Cerebellar cortex (tissue), 1 donor: ENCODE data around the gene PLEKHF1.
A peak's percentile ranks its signal among the peaks of the same experiment; 100 is the strongest.
"Not testable (repeated sequence)": the region's sequence is repeated elsewhere in the genome, so short reads cannot be mapped to it uniquely, and the experiment has no call there.

ENCODE experiments used
- DNase-seq: peaks from one replicate; pipeline ENCODE4 v3.0.0-alpha.2; 2015; ENCODE audit warnings: low spot score

The PLEKHF1 gene

DNA sequence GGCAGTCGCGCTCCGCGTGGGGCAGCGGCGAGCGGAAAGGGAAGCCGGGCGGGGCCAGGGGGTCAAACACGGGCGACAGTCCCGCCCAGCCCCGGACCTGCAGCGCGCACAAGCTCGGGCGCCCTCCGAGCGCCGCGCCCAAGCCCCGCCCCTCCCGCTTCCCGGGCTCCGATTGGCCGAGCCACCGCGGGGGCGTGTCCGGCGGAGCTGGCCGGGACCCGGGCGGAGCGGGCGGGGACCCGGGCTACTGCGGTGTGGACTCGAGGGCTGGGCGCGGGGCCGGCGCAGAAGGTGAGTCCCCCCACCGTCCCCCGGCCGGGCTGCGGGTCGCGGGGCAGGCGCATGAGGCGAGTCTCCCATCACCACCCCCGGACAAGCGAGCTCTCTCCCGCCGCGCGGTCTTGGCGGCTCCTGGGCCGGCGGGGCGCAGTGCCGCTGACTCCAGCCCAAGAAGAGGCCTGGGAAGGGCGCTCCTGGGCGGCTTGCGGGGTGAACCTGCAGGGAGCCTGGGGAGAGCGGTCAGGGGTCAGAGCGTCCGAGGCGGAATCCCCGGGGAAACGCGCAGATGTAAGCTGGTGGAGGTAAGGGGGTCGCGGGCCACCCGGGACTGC, at the start of gene PLEKHF1:
Gene PLEKHF1, plus strand, starts transcription at position 247 of the 611 bp plus-strand sequence. CDS start 8,379 bp downstream, outside the sequence.
- DNase-seq: peak; percentile 81

GRCh38 chr19:29615891-29616425, 49.3 kb upstream of the PLEKHF1 start:
- no peak for DNase-seq

GRCh38 chr19:29616541-29616940, 48.7 kb upstream of the PLEKHF1 start:
- no peak for DNase-seq

- no peak for DNase-seq
Measured at GRCh38 chr19:29617366-29618266, 47.6 kb upstream of the PLEKHF1 start.

DNA sequence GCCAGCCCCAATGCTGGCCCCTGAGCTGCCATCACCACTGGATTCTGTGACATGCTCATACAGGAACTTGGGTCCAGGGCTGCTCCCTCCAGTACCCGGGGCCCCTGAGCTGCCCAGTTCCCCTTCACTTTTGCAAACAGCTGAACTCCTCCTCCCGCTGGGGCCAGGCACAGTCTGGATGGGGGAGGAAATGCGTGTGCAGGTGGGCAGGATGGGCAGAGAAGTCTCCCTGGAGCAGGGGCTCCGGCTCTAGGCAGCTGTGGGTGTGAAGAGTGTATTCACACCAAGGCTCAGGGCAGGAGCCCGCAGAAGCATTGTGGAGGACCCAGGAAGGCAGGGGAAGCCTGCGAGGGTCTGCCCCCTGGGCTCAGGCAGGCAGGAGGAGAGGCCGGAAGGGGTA, 46.8 kb upstream of the PLEKHF1 start:
- no peak for DNase-seq

- DNase-seq: no peak
Measured at GRCh38 chr19:29618871-29619270, 46.4 kb upstream of the PLEKHF1 start.

- no peak for DNase-seq
Measured at GRCh38 chr19:29620931-29621351, 44.3 kb upstream of the PLEKHF1 start.

DNA sequence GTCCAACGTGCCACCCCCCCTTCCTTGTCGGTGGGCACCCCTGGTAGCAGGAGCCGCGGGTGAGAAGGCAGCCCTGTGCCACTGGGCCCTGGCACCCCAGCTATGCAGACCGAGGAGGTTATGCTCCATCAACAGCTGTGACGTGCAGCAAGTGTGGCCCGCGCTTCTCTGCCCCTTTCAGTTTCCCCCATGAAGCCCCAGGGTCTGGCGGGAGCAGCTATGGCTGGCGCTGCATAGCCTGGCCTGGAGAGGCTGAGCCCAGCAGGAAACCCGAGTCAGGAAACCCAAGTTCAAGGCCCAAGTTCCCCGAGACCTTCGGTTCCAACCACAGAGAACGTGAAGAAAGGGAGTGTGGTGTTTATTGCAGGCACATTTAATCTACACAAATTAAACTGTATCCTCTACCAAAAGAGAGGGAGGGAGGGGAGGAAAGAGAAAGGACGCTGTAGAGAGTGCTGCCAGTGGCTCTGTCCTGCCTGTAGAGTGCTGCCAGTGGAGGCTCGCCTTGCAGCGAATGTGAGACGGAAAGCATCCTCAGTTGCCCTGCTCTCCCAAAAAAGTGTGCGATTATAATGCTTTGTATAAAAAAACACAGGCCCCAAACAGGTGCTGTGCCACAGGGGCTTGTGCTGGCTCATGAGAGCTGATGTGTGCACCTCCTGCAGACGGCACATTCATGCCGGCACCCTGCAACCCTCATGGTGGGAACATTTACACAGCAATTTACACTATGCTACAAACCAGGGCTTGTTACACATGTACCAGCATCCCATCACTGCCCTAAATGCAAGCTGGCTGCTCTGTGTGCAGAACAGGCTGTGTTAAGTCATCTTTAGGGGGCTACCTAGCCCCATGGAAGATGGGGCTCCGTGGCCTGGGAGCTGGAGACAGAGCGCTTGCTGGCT, 42.8 kb upstream of the PLEKHF1 start:
- no peak for DNase-seq

GRCh38 chr19:29623726-29624488, 41.4 kb upstream of the PLEKHF1 start:
- no peak for DNase-seq

- DNase-seq: no peak
Measured at GRCh38 chr19:29624489-29625185, 40.6 kb upstream of the PLEKHF1 start.

DNA sequence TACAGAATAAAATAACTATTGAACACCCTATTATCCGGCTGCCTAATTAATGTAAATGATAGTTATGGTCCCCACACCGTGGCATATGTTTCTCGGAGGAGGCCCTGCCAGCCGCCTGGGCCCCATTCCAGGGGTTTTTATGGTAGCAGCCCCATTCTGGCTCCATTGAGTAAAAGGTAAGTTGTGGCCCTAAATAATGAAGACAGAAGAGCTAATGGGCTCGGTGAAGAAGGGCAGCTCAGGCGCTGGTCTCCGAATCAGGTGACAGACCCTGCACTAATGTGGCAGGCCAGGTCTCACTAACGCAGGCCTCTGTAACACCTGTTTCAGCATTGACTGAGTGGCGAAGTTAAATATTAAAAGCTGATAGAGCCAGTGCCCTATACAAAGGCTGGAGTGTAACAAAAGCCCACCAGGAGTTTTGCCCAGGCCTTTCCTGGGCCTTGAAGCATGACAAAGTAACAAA, 40.0 kb upstream of the PLEKHF1 start:
- no peak for DNase-seq

GRCh38 chr19:29626386-29626785, 38.9 kb upstream of the PLEKHF1 start:
- DNase-seq: no peak

DNA sequence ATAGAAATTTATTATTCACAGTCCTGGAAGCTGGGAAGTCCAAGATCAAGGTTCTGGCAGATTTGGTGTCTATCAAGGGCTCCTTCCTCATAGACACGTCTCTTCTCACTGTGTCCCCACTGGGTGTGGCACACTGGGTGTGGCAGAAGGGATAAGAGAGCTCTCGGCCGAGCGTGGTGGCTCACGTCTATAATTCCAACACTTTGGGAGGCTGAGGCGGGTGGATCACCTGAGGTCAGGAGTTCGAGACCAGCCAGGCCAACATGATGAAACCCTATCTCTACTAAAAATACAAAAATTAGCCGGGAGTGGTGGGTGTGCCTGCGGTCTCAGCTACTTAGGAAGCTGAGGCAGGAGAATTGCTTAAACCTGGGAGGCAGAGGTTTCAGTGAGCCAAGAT, 38.4 kb upstream of the PLEKHF1 start:
- DNase-seq: not testable (repeated sequence)

- DNase-seq: no peak
Measured at GRCh38 chr19:29628661-29629385, 36.4 kb upstream of the PLEKHF1 start.

DNA sequence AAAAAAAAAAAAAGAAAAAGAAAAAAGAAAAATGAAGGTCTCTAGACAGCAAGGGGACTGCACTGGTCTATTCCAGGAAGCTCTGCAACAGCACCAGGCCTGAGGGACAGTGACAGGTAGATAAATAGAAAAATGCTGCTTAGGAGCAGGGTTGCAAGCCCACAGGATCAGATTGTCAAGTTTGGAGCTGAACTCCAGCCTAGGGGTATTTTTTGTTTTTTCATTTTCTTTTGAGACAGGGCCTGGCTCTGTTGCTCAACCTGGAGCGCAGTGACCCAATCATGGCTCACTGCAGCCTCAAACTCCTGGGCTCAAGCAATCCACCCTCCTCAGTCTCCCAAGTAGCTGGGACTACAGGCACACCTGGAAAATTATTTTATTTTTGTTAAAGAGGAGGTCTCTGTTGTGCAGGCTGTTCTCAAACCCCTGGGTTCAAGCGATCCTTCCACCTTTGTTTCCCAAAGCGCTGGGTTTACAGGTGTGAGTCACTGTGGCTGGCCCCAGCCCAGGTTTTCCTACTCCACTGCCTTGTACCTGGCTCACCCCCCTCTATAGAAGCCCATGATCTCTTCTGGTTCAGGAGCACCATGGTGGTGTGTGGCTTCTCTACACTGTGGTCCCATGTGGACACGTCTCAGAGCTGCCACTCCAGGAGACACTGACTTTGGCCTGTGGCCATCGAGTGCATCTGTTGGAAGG, 35.3 kb upstream of the PLEKHF1 start:
- no peak for DNase-seq

- no peak for DNase-seq
Measured at GRCh38 chr19:29630655-29631054, 34.6 kb upstream of the PLEKHF1 start.

- no peak for DNase-seq
Measured at GRCh38 chr19:29631450-29631849, 33.8 kb upstream of the PLEKHF1 start.

DNA sequence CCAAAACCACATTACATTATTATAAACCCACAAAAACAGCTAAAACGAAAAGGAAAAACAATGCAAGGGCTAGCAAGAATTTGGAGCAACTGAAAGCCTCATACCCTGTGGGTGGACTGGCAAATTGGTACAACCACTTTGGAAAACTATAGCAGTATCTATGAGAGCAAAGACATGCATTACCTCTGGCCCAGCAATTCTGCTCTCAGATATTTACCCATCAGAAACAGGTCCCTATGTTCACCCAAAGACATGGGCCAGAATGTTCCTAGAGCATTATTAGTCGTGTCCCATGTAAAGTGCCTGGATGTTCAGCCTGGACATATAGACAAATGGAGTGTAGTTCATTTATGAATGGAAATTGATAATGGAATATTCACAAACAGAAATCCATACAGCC, 31.3 kb upstream of the PLEKHF1 start:
- no peak for DNase-seq
